DMS 273 (cell line): ENCODE data around the gene TTC28.
"Not testable (repeated sequence)": the region's sequence is repeated elsewhere in the genome, so short reads cannot be mapped to it uniquely, and the experiment has no call there.

ENCODE experiments used
- DNase-seq: peaks from one replicate; lab custom pipeline; 2025; ENCODE audit not compliant: unreplicated experiment; lab: John Stamatoyannopoulos, UW

TTC28 gene

GRCh38 chr22:28604966-28605761 is 74.5 kb downstream of the TTC28 start:
- no peak for DNase-seq

GRCh38 chr22:28601915-28602314 is 77.7 kb downstream of the TTC28 start:
- no peak for DNase-seq

GRCh38 chr22:28600546-28601143 is 79.0 kb downstream of the TTC28 start:
- DNase-seq = peak; percentile 71

- DNase-seq = no peak
These were observed 79.9 kb downstream of the TTC28 start for GRCh38 chr22:28599693-28600092.

GRCh38 chr22:28597665-28598064 is 82.0 kb downstream of the TTC28 start:
- no peak for DNase-seq

- peak; percentile 75 for DNase-seq
These were observed 84.7 kb downstream of the TTC28 start for GRCh38 chr22:28594797-28595462.

- DNase-seq = no peak
These were observed 85.4 kb downstream of the TTC28 start for GRCh38 chr22:28594076-28594796.

GRCh38 chr22:28593299-28593698 is 86.3 kb downstream of the TTC28 start:
- DNase-seq = no peak

GRCh38 chr22:28589102-28589750 is 90.4 kb downstream of the TTC28 start:
- no peak for DNase-seq

- no peak for DNase-seq
These were observed 94.3 kb downstream of the TTC28 start for GRCh38 chr22:28585324-28585723.

GRCh38 chr22:28582806-28583205 is 96.8 kb downstream of the TTC28 start:
- DNase-seq = no peak

GRCh38 chr22:28581016-28581415 is 98.6 kb downstream of the TTC28 start:
- DNase-seq = no peak

- DNase-seq = no peak
These were observed 103.5 kb downstream of the TTC28 start for GRCh38 chr22:28576162-28576561.

GRCh38 chr22:28574159-28574788 is 105.4 kb downstream of the TTC28 start:
- DNase-seq = no peak

- DNase-seq = peak; percentile 13
These were observed 108.8 kb downstream of the TTC28 start for GRCh38 chr22:28570696-28571373.

- not testable (repeated sequence) for DNase-seq
These were observed 110.7 kb downstream of the TTC28 start for GRCh38 chr22:28568974-28569373.

- no peak for DNase-seq
These were observed 111.5 kb downstream of the TTC28 start for GRCh38 chr22:28568099-28568498.

- DNase-seq = not testable (repeated sequence)
These were observed 112.6 kb downstream of the TTC28 start for GRCh38 chr22:28566920-28567499.

- no peak for DNase-seq
These were observed 116.0 kb downstream of the TTC28 start for GRCh38 chr22:28563636-28564035.

- no peak for DNase-seq
These were observed 117.3 kb downstream of the TTC28 start for GRCh38 chr22:28562324-28562723.
